Lower leg skin (tissue), 3 donors: ENCODE results near the gene KTN1.

Source experiments
- POLR2A ChIP-seq, 2 donors: fragments of 450-650 bp; IDR thresholded peaks; one replicate each; pipeline ENCODE4 v1.6.1; 2016 to 2017; ENCODE audit warnings: antibody characterized with exemption in 2 of 2, mild to moderate bottlenecking in 1 of 2, moderate library complexity in 1 of 2
- TF ChIP-seq, protein P1 (sequence below), 3 donors: fragments of 450-650 bp; IDR thresholded peaks; one replicate each; pipeline ENCODE4 v1.5.1; 2016; ENCODE audit warnings: antibody characterized with exemption in 3 of 3, mild to moderate bottlenecking in 3 of 3, moderate library complexity in 2 of 3

DNA sequence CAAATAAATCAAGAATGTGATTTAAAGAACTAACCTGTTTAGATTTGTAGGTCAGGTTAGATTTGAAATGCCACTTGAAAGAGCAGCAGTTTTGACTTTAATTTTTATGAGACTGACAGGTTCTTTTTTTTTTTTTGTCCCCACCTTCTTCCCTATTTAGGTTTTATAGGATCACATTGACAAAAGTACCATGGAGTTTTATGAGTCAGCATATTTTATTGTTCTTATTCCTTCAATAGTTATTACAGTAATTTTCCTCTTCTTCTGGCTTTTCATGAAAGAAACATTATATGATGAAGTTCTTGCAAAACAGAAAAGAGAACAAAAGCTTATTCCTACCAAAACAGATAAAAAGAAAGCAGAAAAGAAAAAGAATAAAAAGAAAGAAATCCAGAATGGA, 31.9 kb downstream of the KTN1 start:
- TF ChIP-seq, protein P1, sequence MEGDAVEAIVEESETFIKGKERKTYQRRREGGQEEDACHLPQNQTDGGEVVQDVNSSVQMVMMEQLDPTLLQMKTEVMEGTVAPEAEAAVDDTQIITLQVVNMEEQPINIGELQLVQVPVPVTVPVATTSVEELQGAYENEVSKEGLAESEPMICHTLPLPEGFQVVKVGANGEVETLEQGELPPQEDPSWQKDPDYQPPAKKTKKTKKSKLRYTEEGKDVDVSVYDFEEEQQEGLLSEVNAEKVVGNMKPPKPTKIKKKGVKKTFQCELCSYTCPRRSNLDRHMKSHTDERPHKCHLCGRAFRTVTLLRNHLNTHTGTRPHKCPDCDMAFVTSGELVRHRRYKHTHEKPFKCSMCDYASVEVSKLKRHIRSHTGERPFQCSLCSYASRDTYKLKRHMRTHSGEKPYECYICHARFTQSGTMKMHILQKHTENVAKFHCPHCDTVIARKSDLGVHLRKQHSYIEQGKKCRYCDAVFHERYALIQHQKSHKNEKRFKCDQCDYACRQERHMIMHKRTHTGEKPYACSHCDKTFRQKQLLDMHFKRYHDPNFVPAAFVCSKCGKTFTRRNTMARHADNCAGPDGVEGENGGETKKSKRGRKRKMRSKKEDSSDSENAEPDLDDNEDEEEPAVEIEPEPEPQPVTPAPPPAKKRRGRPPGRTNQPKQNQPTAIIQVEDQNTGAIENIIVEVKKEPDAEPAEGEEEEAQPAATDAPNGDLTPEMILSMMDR (IDR thresholded peaks at IDR 0.05): no peak
- no peak for TF ChIP-seq POLR2A (IDR thresholded peaks at IDR 0.05)
